Measurements from ENCODE around the gene POU2AF1.

DNA sequence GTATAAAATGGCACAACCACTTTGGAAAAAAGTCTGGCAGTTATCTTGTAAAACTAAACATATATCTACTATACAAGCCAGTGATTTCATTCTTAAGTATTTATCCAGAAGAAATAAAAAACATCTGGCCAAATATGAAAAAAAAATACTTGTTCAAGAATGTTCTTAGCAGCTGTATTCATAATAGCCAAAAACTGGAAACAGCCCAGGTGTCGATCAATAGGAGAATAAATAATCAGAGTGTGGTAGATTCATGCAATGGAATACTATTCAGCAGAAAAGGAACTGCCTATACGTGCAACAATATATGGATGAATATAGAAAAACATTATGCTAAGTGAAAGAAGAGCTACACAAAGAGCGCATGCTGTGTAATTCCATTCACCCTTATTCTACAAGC lies 36.7 kb downstream of the POU2AF1 start:
- no peak for TF ChIP-seq SP1 (IDR thresholded peaks at IDR 0.05)
- TF ChIP-seq, protein P1, sequence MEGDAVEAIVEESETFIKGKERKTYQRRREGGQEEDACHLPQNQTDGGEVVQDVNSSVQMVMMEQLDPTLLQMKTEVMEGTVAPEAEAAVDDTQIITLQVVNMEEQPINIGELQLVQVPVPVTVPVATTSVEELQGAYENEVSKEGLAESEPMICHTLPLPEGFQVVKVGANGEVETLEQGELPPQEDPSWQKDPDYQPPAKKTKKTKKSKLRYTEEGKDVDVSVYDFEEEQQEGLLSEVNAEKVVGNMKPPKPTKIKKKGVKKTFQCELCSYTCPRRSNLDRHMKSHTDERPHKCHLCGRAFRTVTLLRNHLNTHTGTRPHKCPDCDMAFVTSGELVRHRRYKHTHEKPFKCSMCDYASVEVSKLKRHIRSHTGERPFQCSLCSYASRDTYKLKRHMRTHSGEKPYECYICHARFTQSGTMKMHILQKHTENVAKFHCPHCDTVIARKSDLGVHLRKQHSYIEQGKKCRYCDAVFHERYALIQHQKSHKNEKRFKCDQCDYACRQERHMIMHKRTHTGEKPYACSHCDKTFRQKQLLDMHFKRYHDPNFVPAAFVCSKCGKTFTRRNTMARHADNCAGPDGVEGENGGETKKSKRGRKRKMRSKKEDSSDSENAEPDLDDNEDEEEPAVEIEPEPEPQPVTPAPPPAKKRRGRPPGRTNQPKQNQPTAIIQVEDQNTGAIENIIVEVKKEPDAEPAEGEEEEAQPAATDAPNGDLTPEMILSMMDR (IDR thresholded peaks at IDR 0.05; ENCODE audit: low read depth, low read length, missing input control) = no peak
- no peak for TF ChIP-seq YY1 (IDR thresholded peaks at IDR 0.05)
- TF ChIP-seq, protein P2, sequence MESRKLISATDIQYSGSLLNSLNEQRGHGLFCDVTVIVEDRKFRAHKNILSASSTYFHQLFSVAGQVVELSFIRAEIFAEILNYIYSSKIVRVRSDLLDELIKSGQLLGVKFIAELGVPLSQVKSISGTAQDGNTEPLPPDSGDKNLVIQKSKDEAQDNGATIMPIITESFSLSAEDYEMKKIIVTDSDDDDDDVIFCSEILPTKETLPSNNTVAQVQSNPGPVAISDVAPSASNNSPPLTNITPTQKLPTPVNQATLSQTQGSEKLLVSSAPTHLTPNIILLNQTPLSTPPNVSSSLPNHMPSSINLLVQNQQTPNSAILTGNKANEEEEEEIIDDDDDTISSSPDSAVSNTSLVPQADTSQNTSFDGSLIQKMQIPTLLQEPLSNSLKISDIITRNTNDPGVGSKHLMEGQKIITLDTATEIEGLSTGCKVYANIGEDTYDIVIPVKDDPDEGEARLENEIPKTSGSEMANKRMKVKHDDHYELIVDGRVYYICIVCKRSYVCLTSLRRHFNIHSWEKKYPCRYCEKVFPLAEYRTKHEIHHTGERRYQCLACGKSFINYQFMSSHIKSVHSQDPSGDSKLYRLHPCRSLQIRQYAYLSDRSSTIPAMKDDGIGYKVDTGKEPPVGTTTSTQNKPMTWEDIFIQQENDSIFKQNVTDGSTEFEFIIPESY (IDR thresholded peaks at IDR 0.05) = no peak
- no peak for TF ChIP-seq GABPA (IDR thresholded peaks at IDR 0.05 in 1 of 2, conservative IDR thresholded peaks at IDR 0.05 in 1 of 2)
- TF ChIP-seq NR2F2 (IDR thresholded peaks at IDR 0.05) = no peak
- no peak for TF ChIP-seq TAF1 (conservative IDR thresholded peaks at IDR 0.05)
- TF ChIP-seq RAD21 (IDR thresholded peaks at IDR 0.05) = no peak
- TF ChIP-seq EGR1 (IDR thresholded peaks at IDR 0.05; ENCODE audit: low read depth in 2 of 2) = no peak
- no peak for TF ChIP-seq JUND (IDR thresholded peaks at IDR 0.05)
- no peak for TF ChIP-seq HNF4G (IDR thresholded peaks at IDR 0.05)
- TF ChIP-seq, protein P3, sequence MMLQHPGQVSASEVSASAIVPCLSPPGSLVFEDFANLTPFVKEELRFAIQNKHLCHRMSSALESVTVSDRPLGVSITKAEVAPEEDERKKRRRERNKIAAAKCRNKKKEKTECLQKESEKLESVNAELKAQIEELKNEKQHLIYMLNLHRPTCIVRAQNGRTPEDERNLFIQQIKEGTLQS (IDR thresholded peaks at IDR 0.05) = no peak
- no peak for TF ChIP-seq FOXA1 (IDR thresholded peaks at IDR 0.05)
- TF ChIP-seq, protein P4, sequence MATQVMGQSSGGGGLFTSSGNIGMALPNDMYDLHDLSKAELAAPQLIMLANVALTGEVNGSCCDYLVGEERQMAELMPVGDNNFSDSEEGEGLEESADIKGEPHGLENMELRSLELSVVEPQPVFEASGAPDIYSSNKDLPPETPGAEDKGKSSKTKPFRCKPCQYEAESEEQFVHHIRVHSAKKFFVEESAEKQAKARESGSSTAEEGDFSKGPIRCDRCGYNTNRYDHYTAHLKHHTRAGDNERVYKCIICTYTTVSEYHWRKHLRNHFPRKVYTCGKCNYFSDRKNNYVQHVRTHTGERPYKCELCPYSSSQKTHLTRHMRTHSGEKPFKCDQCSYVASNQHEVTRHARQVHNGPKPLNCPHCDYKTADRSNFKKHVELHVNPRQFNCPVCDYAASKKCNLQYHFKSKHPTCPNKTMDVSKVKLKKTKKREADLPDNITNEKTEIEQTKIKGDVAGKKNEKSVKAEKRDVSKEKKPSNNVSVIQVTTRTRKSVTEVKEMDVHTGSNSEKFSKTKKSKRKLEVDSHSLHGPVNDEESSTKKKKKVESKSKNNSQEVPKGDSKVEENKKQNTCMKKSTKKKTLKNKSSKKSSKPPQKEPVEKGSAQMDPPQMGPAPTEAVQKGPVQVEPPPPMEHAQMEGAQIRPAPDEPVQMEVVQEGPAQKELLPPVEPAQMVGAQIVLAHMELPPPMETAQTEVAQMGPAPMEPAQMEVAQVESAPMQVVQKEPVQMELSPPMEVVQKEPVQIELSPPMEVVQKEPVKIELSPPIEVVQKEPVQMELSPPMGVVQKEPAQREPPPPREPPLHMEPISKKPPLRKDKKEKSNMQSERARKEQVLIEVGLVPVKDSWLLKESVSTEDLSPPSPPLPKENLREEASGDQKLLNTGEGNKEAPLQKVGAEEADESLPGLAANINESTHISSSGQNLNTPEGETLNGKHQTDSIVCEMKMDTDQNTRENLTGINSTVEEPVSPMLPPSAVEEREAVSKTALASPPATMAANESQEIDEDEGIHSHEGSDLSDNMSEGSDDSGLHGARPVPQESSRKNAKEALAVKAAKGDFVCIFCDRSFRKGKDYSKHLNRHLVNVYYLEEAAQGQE (IDR thresholded peaks at IDR 0.05) = no peak

Measured in liver (tissue), 3 donors.